MG63 (cell line): ENCODE measurements around the gene HOXD13. TPM values are rescaled to one million over a fixed set of nuclear protein-coding genes. Genes with fewer than 3 reads are reported as not detected.
A peak's percentile ranks its signal among the peaks of the same experiment; 100 is the strongest.

Source experiments
- DNase-seq: peaks from one replicate; pipeline ENCODE4 v3.0.0-alpha.2; 2020
- H3K27me3 ChIP-seq: fragments of 250-450 bp; sonication (Bioruptor Pico); 2 replicates; pipeline ENCODE4 v1.5.1; 2020; ENCODE audit warnings: mild to moderate bottlenecking, moderate library complexity
- H3K36me3 ChIP-seq: fragments of 250-450 bp; sonication (Bioruptor Pico); 2 replicates; pipeline ENCODE4 v1.5.1; 2020; ENCODE audit warnings: mild to moderate bottlenecking, moderate library complexity
- H3K4me3 ChIP-seq: fragments of 250-450 bp; sonication (Bioruptor Pico); 2 replicates; pipeline ENCODE4 v1.5.1; 2020; ENCODE audit warnings: mild to moderate bottlenecking, moderate library complexity
- H3K9me3 ChIP-seq: fragments of 250-450 bp; sonication (Bioruptor Pico); 2 replicates; pipeline ENCODE4 v1.5.1; 2020; ENCODE audit warnings: mild to moderate bottlenecking, moderate library complexity
- total RNA-seq: library from RNA; depleted of rRNA; stranded (reverse); fragments of >200 nt; shearing (Covaris generic); gene quantifications from 2 replicates; pipeline ENCODE4 v1.2.3, GENCODE V29; 2014; ENCODE audit warnings: low replicate concordance

The HOXD13 gene
- total RNA-seq, 1 experiment from 2014 or later = 5.4 TPM

DNA sequence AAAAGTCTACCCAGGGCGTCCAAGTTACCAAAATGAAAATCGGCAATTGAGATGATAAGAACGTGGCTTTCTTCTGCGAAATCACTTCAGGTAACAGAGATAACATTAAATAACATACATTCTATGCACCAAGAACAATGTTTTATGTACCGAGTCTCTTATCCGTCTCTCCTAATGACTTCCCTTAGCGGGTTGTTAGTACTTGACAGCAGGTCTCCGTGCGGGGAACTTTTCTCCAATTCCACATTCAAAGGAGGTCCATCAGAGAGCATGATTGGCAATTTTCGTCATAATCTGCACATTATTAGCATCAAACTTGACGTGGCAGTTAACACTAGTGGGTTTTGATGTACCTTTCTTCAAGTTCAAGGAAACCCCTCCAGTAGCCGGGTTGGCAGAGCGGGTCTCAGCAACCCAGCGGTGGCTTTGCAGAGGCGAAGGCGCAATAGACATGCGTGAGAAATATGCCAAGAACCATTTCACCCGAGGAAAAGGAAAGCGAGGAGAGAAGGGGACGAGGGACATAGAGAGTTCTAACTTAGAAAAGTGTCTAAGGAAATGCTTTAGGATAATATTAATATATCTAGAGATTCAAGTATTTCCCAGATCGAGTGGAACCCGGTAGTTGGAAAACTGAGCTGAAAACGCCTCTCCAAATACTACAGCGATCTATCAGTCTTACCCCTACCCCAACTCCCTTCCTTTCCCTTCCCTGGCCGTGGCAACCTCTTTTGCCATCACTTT, 13.8 kb upstream of the HOXD13 start:
- Histone ChIP-seq H3K9me3 (peaks cover 11% of the 10 kb centered on the region), H3K4me3 (peak overlapping the region; percentile 40), H3K36me3 (no peaks in the 10 kb centered on the region), H3K27me3 (peaks cover 65% of the 10 kb centered on the region)
- DNase-seq = no peak

DNA sequence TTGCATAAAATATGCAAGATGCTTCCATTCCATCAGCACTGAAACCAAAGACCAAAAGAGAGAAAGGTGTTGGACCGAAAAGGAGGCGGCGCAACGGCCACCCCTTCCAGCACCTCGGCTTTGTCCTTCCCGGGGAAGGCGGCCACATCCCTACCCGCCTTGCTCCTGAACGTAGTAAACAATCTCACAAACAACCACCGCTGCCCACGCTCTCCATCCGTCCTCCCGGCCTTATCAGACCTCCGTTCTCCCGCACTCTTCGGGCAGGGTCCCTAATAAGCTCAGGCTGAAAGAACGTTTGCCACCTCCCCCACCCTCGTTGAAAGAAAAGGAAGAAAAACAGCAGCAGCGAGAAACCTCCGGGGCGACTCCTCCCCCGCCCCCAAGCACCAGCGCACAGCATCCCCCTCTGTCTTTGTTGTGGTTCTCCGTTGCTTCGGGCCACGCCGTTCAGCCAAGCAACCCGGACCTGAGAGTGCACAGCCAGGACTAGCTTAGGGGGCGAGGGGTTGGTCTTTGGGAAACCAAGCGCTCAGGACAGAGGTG, 13.2 kb upstream of the HOXD13 start:
- no peak for DNase-seq
- Histone ChIP-seq H3K27me3 (peaks cover 69% of the 10 kb centered on the region), H3K4me3 (peak overlapping the region; percentile 40), H3K36me3 (no peaks in the 10 kb centered on the region), H3K9me3 (peaks cover 11% of the 10 kb centered on the region)

DNA sequence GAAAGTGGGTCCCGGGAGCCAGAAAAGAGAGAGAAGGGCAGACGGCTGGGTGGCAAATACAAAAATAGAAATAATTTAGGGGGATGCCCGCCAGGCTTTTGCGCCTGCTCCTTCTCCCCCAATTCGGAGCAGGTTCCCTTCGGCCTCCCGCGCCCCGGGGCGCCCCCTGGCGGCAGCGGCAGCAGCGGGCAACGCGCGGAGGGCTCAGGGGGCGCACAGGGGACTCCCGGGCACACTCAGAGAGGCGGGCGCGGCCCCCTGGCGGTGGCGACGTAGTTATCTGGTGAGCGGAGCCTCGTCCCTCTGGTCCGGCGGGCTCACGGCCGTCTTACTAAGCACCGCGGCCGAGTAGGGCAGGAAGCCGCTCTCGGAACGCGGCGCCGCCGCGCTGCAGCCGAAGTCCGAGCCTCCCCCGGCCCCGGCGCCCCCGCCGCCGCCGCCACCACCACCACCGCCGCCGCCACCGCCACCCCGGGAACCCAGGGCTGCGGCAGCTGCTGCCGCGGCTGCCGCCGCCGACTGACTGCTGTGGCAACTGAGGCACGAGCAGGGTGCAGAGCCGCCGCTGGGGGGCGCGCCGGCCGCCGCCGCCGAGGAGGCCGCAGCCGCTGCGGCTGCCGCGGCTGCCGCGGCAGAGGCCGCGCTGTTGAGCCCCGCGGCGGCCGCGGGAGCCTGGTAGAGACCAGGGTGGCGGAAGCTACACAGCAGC, 12.5 kb upstream of the HOXD13 start:
- Histone ChIP-seq H3K9me3 (peaks cover 11% of the 10 kb centered on the region), H3K36me3 (no peaks in the 10 kb centered on the region), H3K27me3 (peaks cover 76% of the 10 kb centered on the region), H3K4me3 (peak overlapping the region; percentile 40)
- DNase-seq = peak; percentile 80

DNA sequence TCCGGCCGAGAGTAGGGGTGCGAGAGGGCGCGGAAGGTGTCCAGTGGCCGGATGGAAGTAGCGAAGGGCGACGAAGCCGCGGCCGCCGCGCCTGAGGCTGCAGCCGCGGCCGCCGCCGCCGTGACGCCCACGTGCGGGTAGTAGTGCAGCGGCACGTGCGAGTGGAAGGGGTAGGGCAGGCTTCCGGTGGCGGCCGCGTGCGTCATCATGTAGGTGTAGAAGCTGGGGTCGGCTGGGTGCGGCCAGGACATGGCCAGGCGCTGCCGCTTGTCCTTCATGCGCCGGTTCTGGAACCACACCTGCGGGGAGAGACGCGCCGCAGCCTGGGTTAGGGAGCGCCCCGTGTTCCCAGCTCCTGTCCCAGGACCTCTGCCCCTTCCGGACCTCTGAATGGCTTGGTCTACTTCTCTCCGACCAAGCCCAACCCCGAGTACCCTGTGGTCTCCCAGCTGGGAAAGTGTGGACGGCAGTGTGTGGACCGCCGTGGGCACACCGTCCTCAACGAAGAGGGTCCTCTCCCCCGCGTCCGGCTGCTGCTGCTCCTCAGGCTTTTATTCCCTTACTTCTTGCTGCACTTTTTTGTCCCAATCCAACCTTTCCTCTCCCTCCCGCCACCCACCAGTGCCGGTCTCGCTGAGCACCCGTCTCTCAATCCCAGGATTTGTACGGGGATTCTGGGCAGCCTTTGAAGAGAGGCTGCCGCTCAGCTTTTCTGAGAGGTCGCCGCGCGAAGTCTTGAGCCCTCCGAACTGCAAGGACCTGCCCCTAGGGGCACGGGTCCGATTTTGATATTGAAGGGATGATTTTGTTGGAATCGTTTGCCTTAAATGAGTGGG, 11.8 kb upstream of the HOXD13 start:
- Histone ChIP-seq H3K9me3 (peaks cover 11% of the 10 kb centered on the region), H3K4me3 (peak overlapping the region; percentile 40), H3K27me3 (peaks cover 83% of the 10 kb centered on the region), H3K36me3 (no peaks in the 10 kb centered on the region)
- DNase-seq = peak; percentile 75

DNA sequence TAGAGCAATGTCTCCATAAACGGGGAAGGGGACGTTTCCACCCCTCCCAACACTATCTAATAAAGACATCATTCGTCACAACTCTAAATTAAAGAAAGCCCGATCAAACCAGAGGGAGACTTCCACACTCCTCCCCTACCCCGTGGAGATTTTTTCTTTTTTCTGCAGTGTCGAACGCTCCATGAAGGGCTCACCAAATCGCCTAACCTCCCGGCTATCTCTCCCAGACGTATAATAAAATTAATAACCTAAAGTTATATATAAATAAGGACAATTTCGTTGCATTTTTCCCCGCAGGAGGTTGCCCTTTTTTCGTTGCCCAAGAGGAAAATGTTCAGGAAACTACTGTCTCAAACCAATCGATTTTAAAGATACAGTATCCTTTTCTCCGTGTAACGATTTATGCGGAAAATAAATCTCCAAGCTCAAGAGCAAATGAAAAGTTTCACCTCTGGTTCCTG, 11.1 kb upstream of the HOXD13 start:
- no peak overlapping the region for H3K4me3 ChIP-seq
- peaks cover 89% of the 10 kb centered on the region for H3K27me3 ChIP-seq
- H3K9me3 ChIP-seq = peaks cover 11% of the 10 kb centered on the region
- no peaks in the 10 kb centered on the region for H3K36me3 ChIP-seq
- DNase-seq = no peak

DNA sequence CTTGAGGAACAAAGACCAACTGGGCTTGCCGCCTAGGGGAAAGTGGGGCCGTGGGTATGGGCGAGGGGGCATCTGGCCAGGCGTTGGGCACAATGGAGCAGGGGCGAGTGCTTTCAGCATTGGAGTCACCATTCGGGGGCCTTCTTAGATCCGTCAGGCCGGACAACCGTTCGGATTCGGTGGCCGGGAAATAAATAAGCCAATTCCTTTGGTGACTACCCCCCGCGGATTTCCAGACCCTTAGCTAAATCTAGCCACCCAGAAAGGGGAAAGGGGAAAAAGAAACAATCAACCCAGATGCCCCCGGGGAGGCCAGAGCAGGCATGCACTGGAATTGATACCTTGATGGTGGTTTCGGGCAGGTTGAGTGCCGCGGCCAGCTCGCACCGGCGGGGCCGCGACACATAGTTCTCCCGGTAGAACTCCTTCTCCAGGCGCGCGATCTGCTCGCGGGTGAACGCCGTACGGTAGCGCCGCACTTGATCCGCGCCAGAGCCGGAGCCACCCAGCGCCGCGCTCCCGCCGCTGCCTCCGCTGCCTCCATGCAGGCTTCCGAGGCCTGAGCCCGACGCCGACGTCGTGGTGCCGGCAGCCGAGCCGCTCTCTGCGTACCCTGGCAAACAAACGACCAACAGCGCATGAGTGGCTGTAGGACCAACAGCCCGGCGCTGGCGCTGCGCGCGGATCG, 10.5 kb upstream of the HOXD13 start:
- DNase-seq = no peak
- Histone ChIP-seq H3K36me3 (no peaks in the 10 kb centered on the region), H3K4me3 (no peak overlapping the region), H3K27me3 (peaks cover 85% of the 10 kb centered on the region), H3K9me3 (peaks cover 11% of the 10 kb centered on the region)

DNA sequence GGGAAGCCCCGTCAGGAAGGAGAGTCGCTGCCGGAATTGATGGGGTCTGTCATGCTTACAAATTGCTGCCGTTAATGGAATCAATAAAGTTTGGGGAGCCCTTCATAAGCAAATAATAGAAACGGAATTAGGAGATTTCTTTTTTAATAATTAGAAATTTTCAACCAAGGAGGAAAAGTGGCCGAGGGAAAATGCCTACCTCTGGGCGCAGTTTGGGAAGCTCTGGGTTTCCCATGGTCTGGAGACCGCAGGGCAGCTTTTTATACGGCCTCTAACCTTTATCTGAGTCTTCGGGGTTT, 10.0 kb upstream of the HOXD13 start:
- Histone ChIP-seq H3K4me3 (no peak overlapping the region), H3K27me3 (peaks cover 80% of the 10 kb centered on the region), H3K9me3 (peaks cover 11% of the 10 kb centered on the region), H3K36me3 (no peaks in the 10 kb centered on the region)
- DNase-seq = no peak

DNA sequence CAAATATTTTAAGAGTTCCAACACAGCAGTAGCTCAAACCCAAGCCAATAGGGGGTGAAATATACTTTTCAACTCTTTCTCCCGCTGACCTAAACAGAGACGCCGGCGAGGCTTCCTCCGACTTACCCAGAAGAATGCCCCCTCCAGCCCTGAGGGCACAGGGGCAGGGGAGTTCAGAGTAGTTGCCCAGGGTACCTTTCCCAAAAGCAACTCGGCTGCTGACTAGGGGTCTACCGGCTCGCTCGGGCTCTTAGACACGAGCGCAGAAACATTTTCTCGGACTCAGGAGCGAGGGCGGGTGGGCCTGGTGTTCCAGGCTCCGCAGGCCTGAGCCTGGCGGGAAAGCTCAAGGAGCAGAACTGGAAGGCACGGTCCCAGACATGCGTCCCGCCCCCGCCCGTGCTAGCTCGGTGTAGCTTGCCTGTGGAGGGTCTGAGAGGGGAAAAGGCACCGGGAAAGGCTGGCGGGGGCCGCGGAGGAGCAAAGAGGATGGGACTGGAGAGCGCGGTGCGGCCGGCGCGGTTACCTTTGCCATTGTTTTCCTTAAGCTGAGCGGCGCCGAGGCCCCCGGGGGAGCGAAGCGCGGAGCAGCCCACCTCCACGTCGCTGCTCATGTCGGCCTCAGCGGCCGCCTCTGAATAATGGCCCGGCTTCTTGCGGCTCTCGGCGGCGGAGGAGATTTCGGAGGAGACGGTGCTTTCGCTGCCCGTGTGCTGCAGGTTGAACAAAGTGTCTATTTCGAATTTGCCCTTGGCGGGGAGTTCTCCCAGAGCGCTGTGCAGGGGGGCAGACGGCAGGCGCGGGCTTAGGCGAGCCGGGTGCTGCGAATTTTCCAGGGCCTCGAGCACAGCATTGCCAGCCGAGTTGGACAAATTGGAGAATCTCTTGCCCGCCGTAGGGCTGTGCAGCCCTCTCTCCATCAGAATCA, 9.4 kb upstream of the HOXD13 start:
- no peak for DNase-seq
- no peaks in the 10 kb centered on the region for H3K36me3 ChIP-seq
- H3K27me3 ChIP-seq = peaks cover 74% of the 10 kb centered on the region

DNA sequence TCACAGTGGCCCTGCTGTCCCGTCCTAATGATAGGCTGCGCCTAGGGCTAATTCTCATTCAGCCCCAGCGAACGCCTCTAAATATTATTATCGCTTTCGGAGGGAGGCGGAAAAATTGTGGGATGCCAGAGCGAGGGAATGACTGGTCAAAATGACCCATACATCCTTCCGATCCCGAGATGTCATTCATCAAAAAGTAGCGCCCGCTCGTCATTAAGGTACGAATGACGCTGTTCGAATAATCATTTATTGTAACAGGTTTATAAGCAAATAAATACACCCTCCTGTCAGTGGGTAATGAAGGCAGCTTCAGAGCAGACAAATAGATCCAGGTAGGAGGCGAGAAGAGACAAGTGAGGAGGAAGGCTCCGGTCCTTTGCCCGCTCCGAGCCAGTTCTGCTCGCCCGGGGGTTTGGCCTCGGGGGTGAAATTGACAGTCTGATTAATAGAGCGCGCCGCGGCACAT, 8.7 kb upstream of the HOXD13 start, which contains the start of gene EVX2:
Gene EVX2 (minus strand): TSS at position 167 of the 466 bp plus-strand sequence. CDS start 186 bp downstream, outside the sequence.
- peaks cover 11% of the 10 kb centered on the region for H3K9me3 ChIP-seq
- no peaks in the 10 kb centered on the region for H3K36me3 ChIP-seq
- peaks cover 69% of the 10 kb centered on the region for H3K27me3 ChIP-seq
- DNase-seq = no peak
- H3K4me3 ChIP-seq = no peak within 1 kb of the TSS

More for the DNA sequence above, 9.4 kb upstream of the HOXD13 start:
- Histone ChIP-seq H3K9me3 (peaks cover 11% of the 10 kb centered on the region), H3K4me3 (no peak overlapping the region)

DNA sequence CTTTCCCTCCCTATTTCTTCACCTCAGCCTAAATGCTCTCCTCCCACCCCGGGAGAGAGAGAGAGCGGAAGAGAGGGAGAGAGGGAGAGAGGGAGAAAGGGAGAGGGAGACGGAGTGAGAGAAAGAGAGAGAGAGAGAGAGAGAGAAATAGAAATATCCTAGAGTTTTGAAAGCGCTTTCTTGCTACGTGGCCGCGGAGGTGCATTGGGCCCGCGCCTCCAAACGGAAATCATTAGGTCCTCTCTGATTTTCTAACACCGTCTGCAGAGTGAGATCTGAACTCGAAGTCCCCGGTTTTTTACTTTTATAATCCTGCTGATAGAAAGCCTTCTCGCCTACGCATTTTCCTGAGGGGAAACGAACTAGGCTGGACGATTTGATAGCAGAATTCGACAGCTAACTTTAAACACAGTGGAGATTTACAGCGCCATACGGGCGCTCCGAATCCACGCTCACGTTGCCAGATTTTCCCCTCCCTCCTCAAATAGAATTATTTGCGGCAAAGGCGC, 7.9 kb upstream of the HOXD13 start:
- H3K4me3 ChIP-seq = no peak overlapping the region
- no peak for DNase-seq

DNA sequence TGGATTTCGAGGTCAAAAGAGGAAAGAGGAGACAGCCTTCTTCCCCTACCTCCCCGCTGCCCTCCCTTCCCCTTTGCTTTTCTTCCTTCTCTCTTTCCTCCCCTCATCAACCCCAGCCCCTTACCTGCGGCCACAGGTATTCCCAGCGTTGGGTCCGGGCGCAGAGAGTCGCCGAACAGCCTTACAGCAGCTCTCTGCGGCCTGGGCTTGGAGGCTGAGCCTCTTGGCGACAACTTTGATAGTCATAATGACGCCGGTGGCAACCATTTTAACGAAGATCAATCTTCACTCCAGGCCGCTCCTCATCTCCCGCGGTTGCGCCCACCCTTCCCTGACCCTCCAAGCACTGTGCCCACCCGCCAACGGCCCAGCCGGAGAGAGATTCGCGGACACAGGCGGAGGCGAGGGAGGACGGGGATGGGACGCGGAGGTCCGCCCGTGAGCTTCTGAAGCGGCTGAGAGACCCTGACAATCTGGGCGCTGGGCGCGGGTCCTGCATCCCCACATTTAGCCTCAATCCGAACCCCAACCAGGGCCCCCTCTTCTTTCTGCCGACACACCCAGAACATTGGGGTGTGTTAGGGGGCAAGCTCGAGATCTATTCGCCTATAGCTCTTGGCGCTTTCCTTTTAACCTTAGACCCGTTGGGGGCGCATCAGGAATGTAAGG, 7.3 kb upstream of the HOXD13 start:
- no peak for DNase-seq
- Histone ChIP-seq H3K27me3 (peaks cover 72% of the 10 kb centered on the region), H3K9me3 (peaks cover 11% of the 10 kb centered on the region), H3K4me3 (no peak overlapping the region; the same call in 1 of the 2 replicates), H3K36me3 (no peaks in the 10 kb centered on the region)

More for the DNA sequence above, 7.9 kb upstream of the HOXD13 start:
- peaks cover 11% of the 10 kb centered on the region for H3K9me3 ChIP-seq
- peaks cover 66% of the 10 kb centered on the region for H3K27me3 ChIP-seq
- H3K36me3 ChIP-seq = no peaks in the 10 kb centered on the region

DNA sequence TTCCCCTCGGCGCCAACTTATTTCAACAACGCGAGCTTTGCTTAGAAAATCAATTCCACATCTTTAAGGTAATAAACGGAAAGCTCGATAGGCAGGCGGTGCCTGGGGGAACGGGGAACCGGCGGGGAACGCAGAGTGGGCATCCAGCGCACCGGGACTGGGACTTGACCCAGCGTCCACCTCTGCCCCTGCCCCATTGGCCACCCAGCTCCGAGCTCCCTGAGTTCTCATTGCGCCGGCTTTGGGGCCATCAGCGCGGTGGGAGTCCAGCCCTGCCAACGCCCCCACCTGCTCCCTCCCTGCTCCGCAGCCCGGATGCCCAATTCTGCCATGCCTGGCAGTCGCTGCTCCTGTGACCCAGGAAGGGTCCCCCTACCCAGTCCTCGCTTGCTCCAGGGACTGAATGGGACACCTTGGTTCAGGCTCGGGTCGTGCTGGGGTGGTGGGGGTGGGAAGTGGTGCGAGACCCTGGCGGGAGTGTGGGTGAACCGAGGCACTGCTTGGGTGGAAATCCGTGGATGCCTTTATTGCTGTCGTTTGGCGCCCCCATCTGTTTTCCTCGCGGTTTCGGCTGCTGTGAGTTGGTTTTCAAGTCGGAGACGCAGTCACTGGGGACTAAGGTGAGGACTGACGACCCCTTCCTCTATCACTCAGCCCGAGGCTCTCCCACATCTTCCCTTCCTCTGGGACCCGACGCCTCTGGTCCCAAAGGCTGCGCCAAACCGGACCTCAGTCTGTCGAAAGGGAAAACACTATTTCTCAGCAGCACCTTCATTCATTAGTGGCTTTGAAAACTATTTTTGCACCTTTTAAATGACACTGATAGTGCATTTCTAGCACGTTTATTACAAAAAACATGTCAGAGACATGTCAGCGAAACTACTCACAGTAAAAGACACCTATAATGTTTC, 6.4 kb upstream of the HOXD13 start:
- Histone ChIP-seq H3K4me3 (peak overlapping the region; percentile 18), H3K36me3 (no peaks in the 10 kb centered on the region), H3K9me3 (peaks cover 8% of the 10 kb centered on the region), H3K27me3 (peaks cover 66% of the 10 kb centered on the region)
- no peak for DNase-seq

DNA sequence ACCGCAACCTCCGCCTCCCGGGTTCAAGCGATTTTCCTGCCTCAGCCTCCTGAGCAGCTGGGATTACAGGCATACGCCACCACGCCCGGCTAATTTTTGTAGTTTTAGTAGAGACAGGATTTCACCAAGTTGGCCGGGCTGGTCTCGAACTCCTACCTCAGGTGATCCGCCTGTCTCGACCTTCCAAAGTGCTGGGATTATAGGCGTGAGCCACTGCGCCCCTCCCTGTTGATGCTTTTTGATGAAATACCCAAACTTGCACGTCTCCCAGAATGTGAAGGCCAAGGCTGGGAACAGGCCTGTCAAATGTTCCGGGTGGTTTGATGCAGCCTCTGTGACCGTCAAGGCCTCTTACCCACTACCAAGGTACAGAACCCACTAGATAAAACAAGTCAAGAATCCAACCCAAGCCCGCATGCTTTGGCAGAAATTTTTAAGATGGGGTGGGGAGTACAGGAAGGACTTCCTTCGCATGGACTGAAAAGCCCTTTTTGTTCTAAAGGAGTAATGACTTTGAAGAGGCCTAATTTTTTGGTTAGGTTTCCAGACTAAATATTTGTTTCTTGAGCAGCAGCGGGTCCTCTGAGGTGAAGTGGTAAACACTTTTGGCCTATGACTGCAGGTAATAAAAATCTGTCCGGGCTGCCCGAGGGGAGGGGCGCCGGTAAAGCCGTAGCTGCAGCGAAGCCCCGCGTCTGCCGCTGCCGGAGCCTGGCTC, 5.0 kb upstream of the HOXD13 start:
- peaks cover 52% of the 10 kb centered on the region for H3K27me3 ChIP-seq
- no peak for DNase-seq
- H3K36me3 ChIP-seq = no peaks in the 10 kb centered on the region
- H3K9me3 ChIP-seq = no peaks in the 10 kb centered on the region
- no peak overlapping the region for H3K4me3 ChIP-seq
